Loucy (cell line): ENCODE data around the gene SCMH1.

ENCODE experiments used
- EZH2phosphoT487 ChIP-seq: fragments of 200-600 bp; IDR thresholded peaks from 2 replicates; pipeline ENCODE4 v1.6.1; 2018; ENCODE audit warnings: antibody characterized with exemption, mild to moderate bottlenecking, moderate library complexity, borderline replicate concordance
- TF ChIP-seq, protein P1 (sequence below): fragments of 200-600 bp; sonication (generic); conservative IDR thresholded peaks from 2 replicates; pipeline ENCODE4 v1.5.1; 2014; ENCODE audit warnings: mild to moderate bottlenecking, antibody characterized with exemption, low read length

DNA sequence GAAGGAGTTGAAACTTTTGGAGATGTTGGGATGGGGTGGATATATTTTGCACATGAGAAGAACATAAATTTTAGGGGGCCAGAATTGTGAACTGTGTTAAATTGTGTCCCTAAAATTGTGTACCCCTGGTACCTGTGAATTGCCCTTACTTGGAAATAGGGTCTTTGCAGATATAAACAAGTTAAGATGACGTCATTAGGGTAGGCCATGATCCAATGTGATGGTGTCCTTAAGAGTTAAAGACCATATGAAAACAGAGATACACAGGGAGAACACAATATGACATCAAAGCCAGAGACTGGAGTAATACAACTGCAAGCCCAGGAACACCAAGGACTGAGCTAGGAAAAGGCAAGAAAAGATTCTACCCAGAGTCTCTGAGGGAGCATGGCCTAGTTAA is 24.0 kb downstream of the SCMH1 start:
- TF ChIP-seq, protein P1, sequence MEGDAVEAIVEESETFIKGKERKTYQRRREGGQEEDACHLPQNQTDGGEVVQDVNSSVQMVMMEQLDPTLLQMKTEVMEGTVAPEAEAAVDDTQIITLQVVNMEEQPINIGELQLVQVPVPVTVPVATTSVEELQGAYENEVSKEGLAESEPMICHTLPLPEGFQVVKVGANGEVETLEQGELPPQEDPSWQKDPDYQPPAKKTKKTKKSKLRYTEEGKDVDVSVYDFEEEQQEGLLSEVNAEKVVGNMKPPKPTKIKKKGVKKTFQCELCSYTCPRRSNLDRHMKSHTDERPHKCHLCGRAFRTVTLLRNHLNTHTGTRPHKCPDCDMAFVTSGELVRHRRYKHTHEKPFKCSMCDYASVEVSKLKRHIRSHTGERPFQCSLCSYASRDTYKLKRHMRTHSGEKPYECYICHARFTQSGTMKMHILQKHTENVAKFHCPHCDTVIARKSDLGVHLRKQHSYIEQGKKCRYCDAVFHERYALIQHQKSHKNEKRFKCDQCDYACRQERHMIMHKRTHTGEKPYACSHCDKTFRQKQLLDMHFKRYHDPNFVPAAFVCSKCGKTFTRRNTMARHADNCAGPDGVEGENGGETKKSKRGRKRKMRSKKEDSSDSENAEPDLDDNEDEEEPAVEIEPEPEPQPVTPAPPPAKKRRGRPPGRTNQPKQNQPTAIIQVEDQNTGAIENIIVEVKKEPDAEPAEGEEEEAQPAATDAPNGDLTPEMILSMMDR = no peak
- no peak for TF ChIP-seq EZH2phosphoT487
